Endometrial microvascular endothelial cells (primary cell): Measurements from ENCODE around the gene KCNAB1. TPM values are rescaled to one million over a fixed set of nuclear protein-coding genes. Genes with fewer than 3 reads are reported as not detected.

Experiments used
- in situ Hi-C: cut with HindIII; loops from 2 replicates; pipeline ENCODE4 v1.10.0; 2017; ENCODE audit warnings: low sequenced_read_pairs, low pct_unique_long_range_greater_than_20kb; ENCODE audit errors: inconsistent ontology term
- total RNA-seq: library from RNA; depleted of rRNA; stranded (reverse); fragments of >200 nt; gene quantifications from one replicate; pipeline ENCODE4 v1.2.3, GENCODE V29; 2015; ENCODE audit errors: inconsistent ontology term

Gene KCNAB1
- total RNA-seq, 1 donor from 2014 or later: 14.3 TPM

DNA sequence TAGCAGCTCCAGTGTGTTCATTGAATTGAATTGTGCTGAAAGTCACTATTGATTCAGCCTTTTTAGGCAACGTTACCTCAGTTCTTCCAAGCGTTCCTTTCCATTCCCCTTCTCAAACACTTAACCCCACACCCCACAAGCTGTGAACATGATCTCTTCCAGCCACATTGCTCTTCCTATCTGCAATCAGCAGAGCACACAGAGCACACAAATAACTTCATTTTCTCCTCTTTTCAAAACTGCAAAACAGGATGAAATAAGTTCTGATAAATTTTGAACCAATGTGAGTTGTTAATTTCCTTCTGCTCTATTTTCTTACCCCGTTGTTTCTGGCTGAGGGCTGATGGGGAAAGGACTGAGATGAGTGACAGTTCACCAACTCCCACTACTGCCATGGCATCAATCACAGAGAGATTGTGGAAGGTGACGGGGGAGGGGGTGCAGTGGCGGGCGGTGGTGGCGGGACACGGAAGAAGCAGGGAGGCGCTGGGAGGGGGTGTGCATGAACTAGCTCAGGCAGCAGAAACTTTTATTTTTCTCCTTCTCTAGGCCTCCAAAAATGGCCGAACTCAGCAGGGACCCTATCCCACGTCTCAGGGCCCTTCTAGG is 287.3 kb downstream of the KCNAB1 start:
- in situ Hi-C loops: no loop called here

DNA sequence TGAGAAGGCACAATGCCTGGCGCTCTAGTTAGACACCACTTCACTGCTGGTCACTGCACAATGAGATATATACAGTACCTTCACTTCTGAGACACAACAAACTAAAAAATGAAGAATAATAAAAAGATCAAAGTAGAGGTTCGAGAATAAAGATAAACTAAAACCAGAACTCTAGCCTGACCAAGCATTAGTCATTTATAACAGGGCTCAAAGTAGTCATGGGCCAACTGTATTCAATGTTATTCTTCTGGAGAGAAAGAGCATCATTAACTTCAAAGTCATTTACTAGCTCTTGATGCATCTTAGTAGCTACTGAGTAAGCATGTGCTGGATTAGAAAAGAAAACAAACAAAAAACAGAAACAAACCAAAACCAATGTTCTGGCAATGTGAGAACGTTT is 289.3 kb downstream of the KCNAB1 start:
- in situ Hi-C loops: no loop called here

DNA sequence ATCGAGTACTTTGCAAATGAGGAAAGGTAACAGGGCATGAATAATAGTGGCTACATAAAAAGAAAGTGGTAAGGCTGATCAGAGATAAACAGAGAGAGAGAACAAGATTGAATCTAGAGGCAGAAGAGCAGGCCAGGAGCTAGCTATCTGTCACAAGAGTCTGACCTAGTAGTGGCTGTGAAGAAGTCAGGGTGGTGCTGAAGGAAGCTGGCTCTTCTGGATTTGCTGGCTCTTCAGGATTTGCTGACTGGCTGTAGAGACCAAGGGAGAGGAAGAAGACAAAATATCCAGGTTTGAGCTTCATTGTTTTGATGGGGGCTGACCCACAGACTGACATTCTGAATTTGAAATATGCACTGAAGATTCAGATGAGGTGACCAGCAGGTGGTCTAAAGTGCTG is 292.2 kb downstream of the KCNAB1 start:
- in situ Hi-C loops: no loop called here

- in situ Hi-C loops: no loop called here
Observed at GRCh38 chr3:156413293-156413892, 293.0 kb downstream of the KCNAB1 start.

GRCh38 chr3:156416846-156417558 is 296.6 kb downstream of the KCNAB1 start:
- in situ Hi-C loops: no loop called here

GRCh38 chr3:156417559-156418132 is 297.3 kb downstream of the KCNAB1 start:
- in situ Hi-C loops: no loop called here

DNA sequence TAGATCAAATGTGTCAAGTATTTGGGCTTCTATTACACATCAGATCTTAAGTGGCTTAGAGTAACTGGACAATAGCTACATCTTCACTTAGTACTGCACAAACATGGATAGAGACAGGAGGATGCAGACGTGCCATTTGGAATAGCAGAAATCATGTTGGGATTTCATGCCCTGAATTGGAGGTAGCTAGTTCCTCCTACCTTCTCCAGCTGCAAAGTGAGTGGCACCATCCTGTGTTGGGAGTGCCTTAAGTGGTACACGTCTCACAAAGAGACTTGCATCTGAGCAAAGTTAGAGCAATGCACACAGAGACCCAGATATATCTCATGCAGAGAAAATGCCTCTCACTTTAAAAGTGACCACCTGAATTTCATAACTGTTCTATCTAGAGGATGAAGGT is 298.1 kb downstream of the KCNAB1 start:
- in situ Hi-C loops: no loop called here

GRCh38 chr3:156421534-156421933 is 301.2 kb downstream of the KCNAB1 start:
- in situ Hi-C loops: no loop called here

GRCh38 chr3:156424758-156425157 is 304.4 kb downstream of the KCNAB1 start:
- in situ Hi-C loops: no loop called here

DNA sequence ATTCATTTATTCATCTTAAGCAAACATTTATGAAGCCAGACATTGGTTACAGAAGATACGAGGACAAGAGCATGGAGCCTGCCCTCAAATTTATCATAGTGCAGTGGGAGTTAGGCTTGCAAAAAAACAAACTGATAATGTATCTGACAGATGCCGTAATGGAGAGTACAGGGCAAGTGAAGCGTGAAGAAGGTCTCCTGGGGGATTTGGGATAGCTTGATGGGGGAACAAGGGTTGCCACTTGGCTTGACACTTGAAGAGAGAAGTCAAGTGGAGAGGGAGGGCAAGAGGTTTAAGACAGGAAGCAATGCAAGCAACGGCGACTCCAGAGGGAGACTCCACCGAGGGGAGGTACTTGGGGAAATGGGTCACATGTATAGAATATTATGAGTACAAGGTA is 305.3 kb downstream of the KCNAB1 start:
- in situ Hi-C loops: no loop called here

DNA sequence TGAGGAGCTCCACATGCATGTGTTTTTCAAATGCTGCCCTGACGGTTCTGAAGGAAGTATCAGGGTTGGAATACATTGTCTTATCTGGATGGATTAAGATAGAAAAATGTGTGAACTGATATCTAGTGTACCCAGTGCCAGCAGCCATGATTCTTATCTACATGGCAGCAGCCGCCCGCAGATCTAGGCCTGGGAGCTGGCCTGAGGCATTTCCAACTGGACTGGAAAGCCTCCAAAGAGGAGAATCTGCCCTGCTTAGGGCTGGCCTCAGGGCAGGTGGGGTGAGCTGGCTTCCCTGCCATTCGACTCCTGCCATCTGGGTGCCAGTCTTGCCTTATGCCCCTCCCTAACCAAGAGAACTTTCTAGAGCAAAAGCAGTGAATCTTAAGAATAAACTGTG is 308.7 kb downstream of the KCNAB1 start:
- in situ Hi-C loops: no loop called here

DNA sequence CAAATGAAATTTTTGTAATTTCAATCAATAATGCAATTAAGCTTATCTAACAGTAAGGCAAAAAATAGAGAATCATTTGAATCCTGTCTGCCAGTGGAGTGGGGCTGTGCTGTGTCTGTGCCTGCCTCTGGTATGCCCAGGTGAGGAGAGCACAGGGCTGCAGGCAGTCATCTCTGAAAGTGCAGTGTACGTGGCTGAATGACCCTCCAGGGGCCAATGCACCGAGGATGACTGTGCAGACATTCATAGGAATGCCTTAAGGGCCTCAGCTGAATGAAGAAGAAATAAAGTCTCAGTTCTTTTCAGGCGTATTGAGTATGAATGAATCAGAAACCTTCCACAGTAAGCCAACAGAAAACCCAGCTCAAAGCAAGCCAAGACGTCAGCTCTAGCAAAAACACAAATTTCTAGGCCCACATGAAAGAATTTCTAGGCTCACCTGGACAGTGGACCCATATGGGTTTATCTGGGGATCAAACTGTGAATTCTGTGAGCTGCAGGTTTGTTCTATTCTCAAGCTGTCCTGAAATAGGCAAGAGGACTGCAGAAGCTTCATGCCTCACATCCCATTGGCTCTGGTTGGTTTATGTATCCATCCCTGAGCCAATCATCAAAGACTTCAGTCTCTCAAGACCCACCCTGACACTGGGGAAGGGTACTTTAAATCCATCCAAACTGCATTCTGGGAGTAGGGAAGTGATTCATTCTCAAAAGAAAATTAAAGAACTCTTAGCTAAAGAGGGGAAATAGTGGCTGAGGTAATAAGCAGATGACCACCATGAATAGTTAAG is 311.2 kb downstream of the KCNAB1 start:
- in situ Hi-C loops: no loop called here

DNA sequence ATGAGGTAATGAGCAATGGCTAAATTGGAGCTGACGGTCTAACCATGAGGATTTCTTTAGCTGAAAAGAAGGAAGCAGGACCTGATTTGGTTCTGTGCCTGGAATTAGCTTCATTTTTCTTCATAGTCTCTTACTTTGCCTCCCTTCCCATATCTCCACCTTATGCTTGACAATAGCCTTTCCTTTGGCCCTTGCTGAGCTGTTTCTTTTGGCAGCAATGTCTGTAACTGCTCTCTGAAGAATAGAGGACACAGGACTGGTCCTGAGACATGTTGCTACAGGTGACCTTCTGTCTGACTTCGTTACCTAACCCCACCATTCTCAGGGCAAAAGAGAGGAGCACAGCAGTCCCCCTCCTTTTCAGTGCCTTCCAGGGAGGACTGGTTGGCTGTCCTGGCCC is 312.2 kb downstream of the KCNAB1 start:
- in situ Hi-C loops: no loop called here

DNA sequence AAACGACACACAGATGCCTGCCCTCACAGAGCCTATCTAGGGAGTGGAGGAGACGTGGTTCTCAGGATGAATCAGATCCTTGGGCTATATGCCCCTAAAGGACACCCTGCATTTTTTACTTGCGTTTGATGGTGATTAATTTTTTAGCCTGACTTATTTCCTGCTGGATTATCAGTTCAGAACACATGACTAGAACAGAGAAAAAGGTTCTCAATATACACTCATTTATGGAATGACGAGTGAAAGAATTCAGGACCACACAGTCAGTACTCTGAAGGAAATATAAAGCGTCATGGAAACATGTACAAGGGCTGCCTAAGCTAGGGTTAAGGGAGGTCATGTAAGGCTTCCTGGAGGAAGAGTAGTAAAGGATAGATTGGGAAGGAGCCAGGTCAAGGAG is 312.8 kb downstream of the KCNAB1 start:
- in situ Hi-C loops: no loop called here

DNA sequence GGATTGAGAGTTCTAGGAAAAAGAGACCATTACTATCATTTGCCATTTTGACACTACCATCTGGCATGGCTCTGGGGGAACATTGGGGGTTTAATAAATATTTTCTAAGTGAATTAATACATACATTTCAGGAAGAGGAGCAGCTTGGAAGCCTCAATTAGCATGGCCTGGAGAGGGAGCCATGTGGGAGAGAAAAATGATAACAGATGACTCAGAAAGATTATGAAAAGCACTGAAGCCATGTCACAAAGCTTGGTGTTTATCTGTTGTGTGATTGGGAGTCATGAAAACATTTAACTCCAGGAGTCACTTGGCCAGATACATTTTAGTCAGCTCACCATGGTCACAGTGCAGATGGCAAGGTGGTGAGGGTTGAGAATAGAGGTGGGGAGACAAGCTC is 313.5 kb downstream of the KCNAB1 start:
- in situ Hi-C loops: no loop called here

DNA sequence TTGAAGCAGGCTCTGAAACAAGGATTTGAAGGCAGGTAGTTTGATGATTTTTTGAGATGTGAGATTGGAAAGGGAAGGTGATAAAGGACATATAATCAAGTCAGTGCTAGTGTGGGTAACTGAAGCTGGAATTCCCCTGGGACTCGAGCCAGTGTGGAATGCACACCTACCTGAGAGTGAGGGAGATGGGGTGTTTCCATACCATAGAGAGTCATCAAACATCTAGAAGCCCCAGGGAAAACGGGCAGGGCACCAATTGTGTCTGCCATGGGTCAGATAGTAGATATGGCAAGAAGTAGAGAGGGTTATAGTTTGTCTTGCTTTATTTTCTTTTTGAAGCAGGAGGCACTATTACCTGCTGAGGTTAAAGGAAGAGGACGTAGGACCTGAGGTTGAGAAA is 314.5 kb downstream of the KCNAB1 start:
- in situ Hi-C loops: no loop called here

DNA sequence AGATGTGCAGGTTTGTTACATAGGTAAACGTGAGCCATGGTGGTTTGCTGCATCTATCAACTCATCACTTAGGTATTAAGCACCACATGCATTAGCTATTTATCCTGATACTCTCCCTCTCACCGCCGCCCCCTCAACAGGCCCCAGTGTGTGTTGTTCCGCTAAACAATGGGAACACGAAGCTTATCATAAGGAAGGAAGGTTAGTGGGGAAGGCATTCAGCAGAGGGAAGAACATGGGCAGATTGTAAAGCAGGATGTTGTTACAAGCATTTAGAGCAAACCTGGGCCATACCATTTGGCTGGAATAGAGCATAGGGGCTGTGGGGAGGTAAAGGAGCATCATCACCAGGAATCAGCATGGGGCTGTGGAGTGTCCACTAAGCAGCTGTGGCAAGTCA is 322.7 kb downstream of the KCNAB1 start:
- in situ Hi-C loops: no loop called here

- in situ Hi-C loops: no loop called here
Observed at GRCh38 chr3:156445117-156446090, 325.0 kb downstream of the KCNAB1 start.
